DND-41 (cell line): Measurements from ENCODE around the gene BRD1.

Experiments
- ATAC-seq: fragments of 200-7000 bp; cut with Tn5 transposase; 3 replicates; pipeline ENCODE4 v1.9.1; 2021; ENCODE audit warnings: low read depth; ENCODE audit not compliant: insufficient read depth
- DNase-seq: peaks from one replicate; pipeline ENCODE4 v3.0.0-alpha.2; 2020
- H2AFZ ChIP-seq: 2 replicates; pipeline ENCODE4 v1.6.0; 2012; ENCODE audit warnings: low read depth, low read length
- H3K27ac ChIP-seq: 2 replicates; pipeline ENCODE4 v1.5.1; 2012; ENCODE audit warnings: low read length, inconsistent platforms
- H3K27me3 ChIP-seq: fragments of 200-600 bp; sonication (generic); 2 replicates; pipeline ENCODE4 v1.6.0; 2012; ENCODE audit warnings: low read length, mild to moderate bottlenecking, inconsistent platforms; ENCODE audit not compliant: insufficient read depth, poor library complexity
- H3K36me3 ChIP-seq: 2 replicates; pipeline ENCODE4 v1.5.1; 2012; ENCODE audit warnings: low read length, inconsistent platforms; ENCODE audit not compliant: insufficient read depth
- H3K4me1 ChIP-seq: 2 replicates; pipeline ENCODE4 v1.5.1; 2012; ENCODE audit warnings: mild to moderate bottlenecking, low read length; ENCODE audit not compliant: insufficient read depth
- H3K4me2 ChIP-seq: 2 replicates; pipeline ENCODE4 v1.6.0; 2012; ENCODE audit warnings: mild to moderate bottlenecking, moderate library complexity, low read length, inconsistent platforms; ENCODE audit not compliant: insufficient read depth
- H3K4me3 ChIP-seq, 2 experiments: fragments of 200-600 bp in 1 of 2; shearing (Covaris generic) in 1 of 2; 2 replicates each; pipeline ENCODE4 v1.5.1; 2012 to 2016; ENCODE audit warnings: inconsistent platforms in 2 of 2, low read length in 2 of 2, mild to moderate bottlenecking in 2 of 2, low read depth in 1 of 2, moderate library complexity in 1 of 2
- H3K79me2 ChIP-seq: 2 replicates; pipeline ENCODE4 v1.6.0; 2012; ENCODE audit warnings: low read length, inconsistent platforms; ENCODE audit not compliant: insufficient read depth
- H3K9ac ChIP-seq: 2 replicates; pipeline ENCODE4 v1.6.0; 2012; ENCODE audit warnings: low read depth, mild to moderate bottlenecking, inconsistent platforms, low read length, moderate library complexity
- H3K9me3 ChIP-seq: 2 replicates; pipeline ENCODE4 v1.5.1; 2012; ENCODE audit warnings: low read length, moderate library complexity, mild to moderate bottlenecking, inconsistent platforms; ENCODE audit not compliant: insufficient read depth, severe bottlenecking
- H4K20me1 ChIP-seq: 2 replicates; pipeline ENCODE4 v1.6.0; 2012; ENCODE audit warnings: low read length; ENCODE audit not compliant: insufficient read depth
- CTCF ChIP-seq: IDR thresholded peaks from 2 replicates; pipeline ENCODE4 v1.5.1; 2012; ENCODE audit warnings: borderline replicate concordance, low read length, moderate library complexity, mild to moderate bottlenecking; ENCODE audit not compliant: poor library complexity, severe bottlenecking; ENCODE audit errors: extremely low read depth
- EZH2 ChIP-seq: IDR thresholded peaks from 3 replicates; pipeline ENCODE4 v1.6.1; 2012; ENCODE audit warnings: borderline replicate concordance, low read depth, mild to moderate bottlenecking, moderate library complexity, low read length, inconsistent platforms; ENCODE audit not compliant: severe bottlenecking

Gene BRD1

GRCh38 chr22:49865156-49865555 lies 37.5 kb upstream of the BRD1 start:
- no peak for TF ChIP-seq CTCF
- no peak for TF ChIP-seq EZH2
- Histone ChIP-seq H3K36me3 (peaks cover 10% of the 10 kb centered on the region; the same call in 1 of the 2 replicates), H3K9ac (no peak overlapping the region), H3K9me3 (peaks cover 8% of the 10 kb centered on the region), H3K4me1 (peaks cover 28% of the 10 kb centered on the region), H3K4me3 (no peak overlapping the region), H3K4me2 (no peak overlapping the region), H3K27ac (no peak overlapping the region), H3K27me3 (no peaks in the 10 kb centered on the region), H2AFZ (no peak overlapping the region), H3K79me2 (peaks cover 99% of the 10 kb centered on the region), H4K20me1 (peaks cover 56% of the 10 kb centered on the region)
- DNase-seq (no peak), ATAC-seq (no peak)

- Histone ChIP-seq H4K20me1 (peaks cover 56% of the 10 kb centered on the region), H3K4me1 (peaks cover 22% of the 10 kb centered on the region), H3K4me2 (no peak overlapping the region), H3K4me3 (no peak overlapping the region), H3K27ac (0 out of 2 replicates have a peak overlapping the region, but pooled peaks have one; percentile 8), H3K36me3 (peaks cover 7% of the 10 kb centered on the region; the same call in 1 of the 2 replicates), H3K27me3 (no peaks in the 10 kb centered on the region), H3K9ac (no peak overlapping the region), H3K79me2 (peaks cover 98% of the 10 kb centered on the region), H2AFZ (no peak overlapping the region), H3K9me3 (peaks cover 8% of the 10 kb centered on the region)
- DNase-seq, result peak; percentile 44
- TF ChIP-seq CTCF (no peak), EZH2 (no peak)
- ATAC-seq, result peak; percentile 76
Observed at GRCh38 chr22:49863931-49864330, 36.3 kb upstream of the BRD1 start.

- TF ChIP-seq CTCF, result no peak
- no peak for TF ChIP-seq EZH2
- peaks cover 61% of the 10 kb centered on the region for H4K20me1 ChIP-seq
- peaks cover 98% of the 10 kb centered on the region for H3K79me2 ChIP-seq
- H3K4me2 ChIP-seq, result no peak overlapping the region
- no peak overlapping the region for H3K4me3 ChIP-seq
- peaks cover 10% of the 10 kb centered on the region; the same call in 1 of the 2 replicates for H3K36me3 ChIP-seq
- no peak overlapping the region for H3K9ac ChIP-seq
- DNase-seq (no peak), ATAC-seq (no peak)
- no peak overlapping the region for H3K27ac ChIP-seq
- no peak overlapping the region for H2AFZ ChIP-seq
- peaks cover 17% of the 10 kb centered on the region for H3K4me1 ChIP-seq
- H3K9me3 ChIP-seq, result peaks cover 8% of the 10 kb centered on the region
- H3K27me3 ChIP-seq, result no peaks in the 10 kb centered on the region
Observed at GRCh38 chr22:49862496-49862776, 34.8 kb upstream of the BRD1 start.
